Gastrocnemius medialis (tissue), 4 donors: Measurements from ENCODE around the gene CXCL13. TPM values are rescaled to one million over a fixed set of nuclear protein-coding genes. Genes with fewer than 3 reads are reported as not detected.
"Not testable (repeated sequence)": the region's sequence is repeated elsewhere in the genome, so short reads cannot be mapped to it uniquely, and the experiment has no call there.

Experiments used
- ATAC-seq, 2 donors: fragments of 150-250 bp; one replicate each; pipeline ENCODE4 v1.9.1; 2016
- DNase-seq, 2 donors: peaks; one replicate each; pipeline ENCODE4 v3.0.0-alpha.2; 2019
- H3K27ac ChIP-seq, 4 donors: fragments of 200-600 bp; sonication (generic); 1 replicate in 1 of 4; 2 replicates in 3 of 4; pipeline ENCODE4 v1.5.1; 2016 to 2018; ENCODE audit warnings: mild to moderate bottlenecking in 2 of 4, moderate library complexity in 1 of 4
- H3K27me3 ChIP-seq, 3 donors: fragments of 200-600 bp; sonication (generic) in 2 of 3; 1 replicate in 1 of 3; 2 replicates in 2 of 3; pipeline versions ENCODE4 v1.5.1 to v1.6.0; 2016 to 2019; ENCODE audit warnings: mild to moderate bottlenecking in 1 of 3, moderate library complexity in 1 of 3
- H3K36me3 ChIP-seq, 2 donors: fragments of 200-600 bp; sonication (generic) in 1 of 2; one replicate each; pipeline ENCODE4 v1.5.1; 2017 to 2018
- H3K4me1 ChIP-seq, 2 donors: fragments of 200-600 bp; sonication (generic) in 1 of 2; one replicate each; pipeline ENCODE4 v1.5.1; 2016 to 2017; ENCODE audit warnings: mild to moderate bottlenecking in 2 of 2
- H3K4me3 ChIP-seq, 4 donors: fragments of 200-600 bp; sonication (generic) in 3 of 4; 1 replicate in 1 of 4; 2 replicates in 3 of 4; pipeline ENCODE4 v1.5.1; 2016 to 2019; ENCODE audit warnings: mild to moderate bottlenecking in 2 of 4
- H3K9me3 ChIP-seq, 3 donors: fragments of 200-600 bp; sonication (generic) in 2 of 3; 1 replicate in 1 of 3; 2 replicates in 2 of 3; pipeline ENCODE4 v1.5.1; 2016 to 2019
- POLR2A ChIP-seq, 2 donors: fragments of 450-650 bp; IDR thresholded peaks; one replicate each; pipeline ENCODE4 v1.6.1; 2017; ENCODE audit warnings: antibody characterized with exemption in 2 of 2, mild to moderate bottlenecking in 2 of 2, moderate library complexity in 2 of 2
- in situ Hi-C, 4 donors: fragments of 200-750 bp; cut with MboI; loops; one replicate each; pipeline versions ENCODE4 v1.15.0 to v1.8.0; 2017; ENCODE audit warnings: low sequenced_read_pairs in 4 of 4
- intact Hi-C: fragments of 100-400 bp; cut with DNase I; formaldehyde crosslinking; loops from one replicate; pipeline ENCODE4 v1.15.1; 2023; ENCODE audit warnings: low total_unique reads
- total RNA-seq, 4 donors: library from RNA; depleted of rRNA; stranded (reverse); fragments of >200 nt; gene quantifications; one replicate each; pipeline versions ENCODE4 v1.1.0 to v1.2.3, GENCODE V29; 2016
- TF ChIP-seq, protein P1 (sequence below), 5 experiments: fragments of 450-650 bp in 3 of 5; fragments of 200-600 bp in 2 of 5; sonication (generic) in 2 of 5; IDR thresholded peaks in 4 of 5; conservative IDR thresholded peaks in 1 of 5; 1 replicate in 4 of 5; 2 replicates in 1 of 5; pipeline ENCODE4 v1.5.1; 2016 to 2019; ENCODE audit warnings: antibody characterized with exemption in 5 of 5, mild to moderate bottlenecking in 3 of 5, moderate library complexity in 3 of 5

CXCL13 gene, protein sequence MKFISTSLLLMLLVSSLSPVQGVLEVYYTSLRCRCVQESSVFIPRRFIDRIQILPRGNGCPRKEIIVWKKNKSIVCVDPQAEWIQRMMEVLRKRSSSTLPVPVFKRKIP
- total RNA-seq, result not detected

DNA sequence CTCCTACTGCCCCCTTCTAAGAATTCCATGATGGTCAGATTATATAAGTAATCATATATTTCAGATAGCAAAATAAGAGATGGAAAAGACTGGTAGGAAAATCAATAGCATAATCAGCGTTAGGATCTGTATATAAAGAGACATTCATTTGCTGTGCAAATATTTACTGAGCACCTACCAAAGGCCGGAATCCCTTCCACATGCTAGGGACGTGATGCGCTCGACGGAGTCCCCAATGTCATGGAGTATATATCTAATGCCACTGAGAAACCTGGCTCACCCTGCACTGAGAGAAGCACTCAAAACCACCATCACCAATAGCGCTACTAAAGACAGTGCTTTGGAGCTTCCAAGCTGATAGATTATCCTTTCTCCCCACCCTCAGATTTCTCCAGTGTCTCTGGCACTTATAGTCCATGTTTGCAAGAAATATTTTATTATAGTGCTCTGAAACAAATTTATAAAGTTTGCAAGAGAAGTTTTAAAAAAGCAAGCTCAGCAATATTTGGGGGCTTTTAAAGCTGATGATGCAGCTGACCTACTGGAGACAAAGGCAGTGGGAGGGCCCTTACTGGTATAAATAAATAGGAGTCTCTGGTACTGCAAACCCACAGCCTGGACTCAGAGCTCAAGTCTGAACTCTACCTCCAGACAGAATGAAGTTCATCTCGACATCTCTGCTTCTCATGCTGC lies at the start of gene CXCL13:
TSS of gene CXCL13 (plus strand) at position 611 of the 693 bp plus-strand sequence. CDS start at position 657, 46 bp downstream.
- Histone ChIP-seq H3K4me1 (peaks cover 0 to 4% of the 10 kb centered on the region in 2 donors), H3K27me3 (no peaks in the 10 kb centered on the region), H3K27ac (no peak within 1 kb of the TSS), H3K36me3 (no peaks in the 10 kb centered on the region), H3K4me3 (no peak within 1 kb of the TSS), H3K9me3 (no peaks in the 10 kb centered on the region)
- intact Hi-C loops (no loop called here), in situ Hi-C loops (loop anchor here in 2 of 4 donors (10.0 kb wide), 2 partner anchors 211 to 221 kb away; no protein-coding TSS in a partner anchor)
- ATAC-seq, result no peak
- no peak for DNase-seq
- no peak for TF ChIP-seq POLR2A (IDR thresholded peaks at IDR 0.05)
- TF ChIP-seq, protein P1, sequence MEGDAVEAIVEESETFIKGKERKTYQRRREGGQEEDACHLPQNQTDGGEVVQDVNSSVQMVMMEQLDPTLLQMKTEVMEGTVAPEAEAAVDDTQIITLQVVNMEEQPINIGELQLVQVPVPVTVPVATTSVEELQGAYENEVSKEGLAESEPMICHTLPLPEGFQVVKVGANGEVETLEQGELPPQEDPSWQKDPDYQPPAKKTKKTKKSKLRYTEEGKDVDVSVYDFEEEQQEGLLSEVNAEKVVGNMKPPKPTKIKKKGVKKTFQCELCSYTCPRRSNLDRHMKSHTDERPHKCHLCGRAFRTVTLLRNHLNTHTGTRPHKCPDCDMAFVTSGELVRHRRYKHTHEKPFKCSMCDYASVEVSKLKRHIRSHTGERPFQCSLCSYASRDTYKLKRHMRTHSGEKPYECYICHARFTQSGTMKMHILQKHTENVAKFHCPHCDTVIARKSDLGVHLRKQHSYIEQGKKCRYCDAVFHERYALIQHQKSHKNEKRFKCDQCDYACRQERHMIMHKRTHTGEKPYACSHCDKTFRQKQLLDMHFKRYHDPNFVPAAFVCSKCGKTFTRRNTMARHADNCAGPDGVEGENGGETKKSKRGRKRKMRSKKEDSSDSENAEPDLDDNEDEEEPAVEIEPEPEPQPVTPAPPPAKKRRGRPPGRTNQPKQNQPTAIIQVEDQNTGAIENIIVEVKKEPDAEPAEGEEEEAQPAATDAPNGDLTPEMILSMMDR (IDR thresholded peaks at IDR 0.05 in 4 of 5, conservative IDR thresholded peaks at IDR 0.05 in 1 of 5), result no peak

GRCh38 chr4:77560170-77560569 lies 45.5 kb upstream of the CXCL13 start:
- H3K36me3 ChIP-seq, result no peaks in the 10 kb centered on the region
- TF ChIP-seq, protein P1 (IDR thresholded peaks at IDR 0.05 in 4 of 5, conservative IDR thresholded peaks at IDR 0.05 in 1 of 5), result no peak
- TF ChIP-seq POLR2A (IDR thresholded peaks at IDR 0.05), result no peak
- DNase-seq, result no peak
- H3K9me3 ChIP-seq, result no peaks in the 10 kb centered on the region
- no peaks in the 10 kb centered on the region for H3K4me1 ChIP-seq
- no peaks in the 10 kb centered on the region for H3K27me3 ChIP-seq
- H3K4me3 ChIP-seq, result no peak overlapping the region
- in situ Hi-C loops (no loop called here), intact Hi-C loops (no loop called here)
- no peak for ATAC-seq
- no peak overlapping the region for H3K27ac ChIP-seq

DNA sequence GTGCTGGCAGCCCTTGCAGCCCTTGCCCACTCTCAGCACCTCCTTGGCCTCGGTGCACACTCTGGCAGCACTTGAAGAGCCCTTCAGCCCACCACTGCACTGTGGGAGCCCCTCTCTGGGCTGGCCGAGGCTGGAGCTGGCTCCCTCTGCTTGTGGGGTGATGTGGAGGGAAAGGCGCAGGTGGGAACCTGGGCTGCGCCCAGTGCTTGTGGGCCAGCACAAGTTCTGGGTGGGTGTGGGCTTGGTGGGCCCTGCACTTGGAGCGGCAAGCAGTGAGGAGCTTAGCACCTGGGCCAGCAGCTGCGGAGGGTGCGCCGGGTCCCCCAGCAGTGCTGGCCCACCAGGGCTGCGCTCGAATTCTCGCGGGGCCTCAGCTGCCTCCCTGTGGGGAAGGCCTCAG lies 43.9 kb upstream of the CXCL13 start:
- in situ Hi-C loops, DNase-seq, H3K27me3 ChIP-seq, H3K9me3 ChIP-seq, H3K36me3 ChIP-seq, H3K4me3 ChIP-seq, intact Hi-C loops, ATAC-seq, H3K4me1 ChIP-seq, H3K27ac ChIP-seq: not testable (repeated sequence)

- H3K4me1 ChIP-seq, result no peaks in the 10 kb centered on the region
- ATAC-seq, result peak; percentile 69 to 70
- in situ Hi-C loops (no loop called here), intact Hi-C loops (no loop called here)
- H3K9me3 ChIP-seq, result no peaks in the 10 kb centered on the region
- no peak overlapping the region for H3K4me3 ChIP-seq
- no peaks in the 10 kb centered on the region for H3K27me3 ChIP-seq
- peak overlapping the region; percentile 1 to 55 (median 48) for H3K27ac ChIP-seq
- peak; percentile 15 for DNase-seq
- no peak for TF ChIP-seq POLR2A (IDR thresholded peaks at IDR 0.05)
- TF ChIP-seq, protein P1 (IDR thresholded peaks at IDR 0.05 in 4 of 5, conservative IDR thresholded peaks at IDR 0.05 in 1 of 5), result no peak
- H3K36me3 ChIP-seq, result no peaks in the 10 kb centered on the region
These were observed 41.4 kb upstream of the CXCL13 start for GRCh38 chr4:77564231-77564630.

DNA sequence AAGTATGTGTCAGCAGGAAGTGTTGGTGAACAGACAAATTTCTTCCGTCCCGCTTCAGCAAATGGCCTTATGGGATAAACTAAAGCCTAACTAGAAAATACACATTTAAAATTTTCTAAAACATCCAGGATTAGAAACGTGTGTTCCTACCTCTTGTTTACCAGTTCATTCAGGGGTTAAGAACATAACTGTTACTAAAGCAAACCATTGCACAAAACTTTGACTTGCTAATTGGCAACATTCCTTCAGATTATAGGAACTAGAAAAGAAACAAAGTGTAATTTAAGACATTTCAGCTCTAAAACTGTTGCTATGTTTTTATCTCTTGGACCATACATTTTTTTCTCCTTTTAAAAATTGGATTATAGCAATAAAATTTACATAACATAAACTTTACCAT lies 39.5 kb upstream of the CXCL13 start:
- DNase-seq (no peak), ATAC-seq (no peak)
- Histone ChIP-seq H3K27ac (no peak overlapping the region), H3K36me3 (no peaks in the 10 kb centered on the region), H3K9me3 (no peaks in the 10 kb centered on the region), H3K4me1 (no peaks in the 10 kb centered on the region), H3K27me3 (no peaks in the 10 kb centered on the region), H3K4me3 (no peak overlapping the region)
- intact Hi-C loops (no loop called here), in situ Hi-C loops (no loop called here)
- TF ChIP-seq, protein P1 (IDR thresholded peaks at IDR 0.05 in 4 of 5, conservative IDR thresholded peaks at IDR 0.05 in 1 of 5), result no peak
